ENCODE data around the gene RCCD1.

DNA sequence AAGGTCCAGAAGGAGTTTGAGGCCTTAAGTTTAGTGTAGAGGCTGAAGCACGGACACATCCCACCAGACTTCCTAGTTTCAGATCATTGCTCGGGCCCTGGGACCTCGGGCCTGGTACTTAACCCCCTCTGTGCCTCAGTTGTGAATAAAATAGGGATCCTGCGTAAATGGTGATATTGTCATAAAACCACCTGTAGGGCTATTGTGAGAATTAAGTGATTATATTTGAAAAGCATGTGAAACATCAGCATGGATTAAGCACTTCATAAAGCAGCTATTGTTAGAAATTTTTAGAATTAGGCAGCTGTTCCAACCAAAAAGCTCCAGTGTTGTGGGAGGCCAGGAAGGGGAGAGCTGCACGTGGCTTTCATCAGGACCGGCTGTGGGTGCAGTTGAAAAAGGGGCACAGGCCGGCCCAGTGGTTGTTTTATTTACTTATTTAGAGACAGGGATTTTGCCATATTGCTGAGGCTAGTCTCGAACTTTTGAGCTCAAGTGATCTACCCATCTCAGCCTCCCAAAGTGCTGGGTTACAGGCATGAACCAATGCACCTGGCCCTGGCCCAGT lies 4.4 kb downstream of the RCCD1 start:
- TF ChIP-seq YY1 (IDR thresholded peaks at IDR 0.05; ENCODE audit: low read depth) (no peak), ZBTB7A (IDR thresholded peaks at IDR 0.05; ENCODE audit: low read depth) (no peak), TAF1 (IDR thresholded peaks at IDR 0.05; ENCODE audit: low read depth) (no peak), RAD21 (IDR thresholded peaks at IDR 0.05; ENCODE audit: low read depth) (no peak), FOXM1 (IDR thresholded peaks at IDR 0.05; ENCODE audit: borderline replicate concordance, low read depth) (no peak), CEBPB (IDR thresholded peaks at IDR 0.05) (no peak)
- TF ChIP-seq, protein P1, sequence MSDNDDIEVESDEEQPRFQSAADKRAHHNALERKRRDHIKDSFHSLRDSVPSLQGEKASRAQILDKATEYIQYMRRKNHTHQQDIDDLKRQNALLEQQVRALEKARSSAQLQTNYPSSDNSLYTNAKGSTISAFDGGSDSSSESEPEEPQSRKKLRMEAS (IDR thresholded peaks at IDR 0.05), result no peak
- TF ChIP-seq, protein P2, sequence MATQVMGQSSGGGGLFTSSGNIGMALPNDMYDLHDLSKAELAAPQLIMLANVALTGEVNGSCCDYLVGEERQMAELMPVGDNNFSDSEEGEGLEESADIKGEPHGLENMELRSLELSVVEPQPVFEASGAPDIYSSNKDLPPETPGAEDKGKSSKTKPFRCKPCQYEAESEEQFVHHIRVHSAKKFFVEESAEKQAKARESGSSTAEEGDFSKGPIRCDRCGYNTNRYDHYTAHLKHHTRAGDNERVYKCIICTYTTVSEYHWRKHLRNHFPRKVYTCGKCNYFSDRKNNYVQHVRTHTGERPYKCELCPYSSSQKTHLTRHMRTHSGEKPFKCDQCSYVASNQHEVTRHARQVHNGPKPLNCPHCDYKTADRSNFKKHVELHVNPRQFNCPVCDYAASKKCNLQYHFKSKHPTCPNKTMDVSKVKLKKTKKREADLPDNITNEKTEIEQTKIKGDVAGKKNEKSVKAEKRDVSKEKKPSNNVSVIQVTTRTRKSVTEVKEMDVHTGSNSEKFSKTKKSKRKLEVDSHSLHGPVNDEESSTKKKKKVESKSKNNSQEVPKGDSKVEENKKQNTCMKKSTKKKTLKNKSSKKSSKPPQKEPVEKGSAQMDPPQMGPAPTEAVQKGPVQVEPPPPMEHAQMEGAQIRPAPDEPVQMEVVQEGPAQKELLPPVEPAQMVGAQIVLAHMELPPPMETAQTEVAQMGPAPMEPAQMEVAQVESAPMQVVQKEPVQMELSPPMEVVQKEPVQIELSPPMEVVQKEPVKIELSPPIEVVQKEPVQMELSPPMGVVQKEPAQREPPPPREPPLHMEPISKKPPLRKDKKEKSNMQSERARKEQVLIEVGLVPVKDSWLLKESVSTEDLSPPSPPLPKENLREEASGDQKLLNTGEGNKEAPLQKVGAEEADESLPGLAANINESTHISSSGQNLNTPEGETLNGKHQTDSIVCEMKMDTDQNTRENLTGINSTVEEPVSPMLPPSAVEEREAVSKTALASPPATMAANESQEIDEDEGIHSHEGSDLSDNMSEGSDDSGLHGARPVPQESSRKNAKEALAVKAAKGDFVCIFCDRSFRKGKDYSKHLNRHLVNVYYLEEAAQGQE (IDR thresholded peaks at IDR 0.05; ENCODE audit: low read depth), result no peak
- TF ChIP-seq, protein P3, sequence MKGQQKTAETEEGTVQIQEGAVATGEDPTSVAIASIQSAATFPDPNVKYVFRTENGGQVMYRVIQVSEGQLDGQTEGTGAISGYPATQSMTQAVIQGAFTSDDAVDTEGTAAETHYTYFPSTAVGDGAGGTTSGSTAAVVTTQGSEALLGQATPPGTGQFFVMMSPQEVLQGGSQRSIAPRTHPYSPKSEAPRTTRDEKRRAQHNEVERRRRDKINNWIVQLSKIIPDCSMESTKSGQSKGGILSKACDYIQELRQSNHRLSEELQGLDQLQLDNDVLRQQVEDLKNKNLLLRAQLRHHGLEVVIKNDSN (IDR thresholded peaks at IDR 0.05), result no peak

Data from Ishikawa (cell line).